DND-41 (cell line): ENCODE measurements around the gene LAGE3.

Source experiments
- CTCF ChIP-seq: IDR thresholded peaks from 2 replicates; pipeline ENCODE4 v1.5.1; 2012; ENCODE audit warnings: borderline replicate concordance, low read length, moderate library complexity, mild to moderate bottlenecking; ENCODE audit not compliant: poor library complexity, severe bottlenecking; ENCODE audit errors: extremely low read depth
- EZH2 ChIP-seq: IDR thresholded peaks from 3 replicates; pipeline ENCODE4 v1.6.1; 2012; ENCODE audit warnings: borderline replicate concordance, low read depth, mild to moderate bottlenecking, moderate library complexity, low read length, inconsistent platforms; ENCODE audit not compliant: severe bottlenecking

- TF ChIP-seq CTCF (no peak), EZH2 (no peak)
Observed at GRCh38 chrX:154441564-154441963, 37.5 kb downstream of the LAGE3 start.
